SK-N-SH (cell line): Measurements from ENCODE around the gene CEP55. TPM values are rescaled to one million over a fixed set of nuclear protein-coding genes. Genes with fewer than 3 reads are reported as not detected.

ENCODE experiments used
- CTCF ChIA-PET: fragments of 300-600, 350-600 bp; formaldehyde crosslinking; extraction: SDS; loops from one replicate; lab custom pipeline; 2021; lab: Yijun Ruan, JAX
- POLR2A ChIA-PET: fragments of 350-600 bp; sonication (Branson Sonifier 250); formaldehyde crosslinking; extraction: SDS; loops from one replicate; lab custom pipeline; 2020; ENCODE audit warnings: antibody characterized with exemption, inconsistent platforms; lab: Yijun Ruan, JAX
- DNase-seq: peaks from one replicate; pipeline ENCODE4 v3.0.0; 2012
- H2AFZ ChIP-seq: fragments of 200-600 bp; sonication (generic); 2 replicates; pipeline ENCODE4 v1.8.1; 2016; ENCODE audit warnings: antibody characterized with exemption, mild to moderate bottlenecking, low read depth
- H3F3A ChIP-seq: fragments of 200-600 bp; sonication (generic); replicated peaks from 2 replicates; pipeline ENCODE3; 2016; ENCODE audit warnings: antibody characterized with exemption, mild to moderate bottlenecking; ENCODE audit not compliant: insufficient read depth
- H3K27ac ChIP-seq, 2 experiments: fragments of 200-500 bp in 1 of 2; fragments of 200-600 bp in 1 of 2; sonication (Bioruptor generic) in 1 of 2; sonication (generic), shearing (Covaris generic) in 1 of 2; 2 replicates each; pipeline versions ENCODE4 v1.5.1 to v1.6.1; 2014 to 2016; ENCODE audit warnings: low read depth in 2 of 2, inconsistent platforms in 1 of 2, low read length in 1 of 2, mild to moderate bottlenecking in 1 of 2, mixed read lengths in 1 of 2
- H3K27me3 ChIP-seq: fragments of 200-600 bp; sonication (generic), shearing (Covaris generic); 2 replicates; pipeline ENCODE4 v1.6.1; 2016; ENCODE audit warnings: mixed run types; ENCODE audit not compliant: insufficient read depth
- H3K36me3 ChIP-seq, 2 experiments: fragments of 200-500 bp in 1 of 2; fragments of 200-600 bp in 1 of 2; sonication (Bioruptor generic) in 1 of 2; sonication (generic) in 1 of 2; replicated peaks in 1 of 2; 2 replicates each; pipeline versions ENCODE3 to v1.5.1; 2014 to 2016; ENCODE audit warnings: low read length in 1 of 2, mild to moderate bottlenecking in 1 of 2; ENCODE audit not compliant: insufficient read depth in 2 of 2, control insufficient read depth in 1 of 2
- H3K4me1 ChIP-seq, 2 experiments: fragments of 200-500 bp in 1 of 2; fragments of 200-600 bp in 1 of 2; sonication (Bioruptor generic) in 1 of 2; sonication (generic), shearing (Covaris generic) in 1 of 2; 2 replicates each; pipeline versions ENCODE4 v1.5.1 to v1.6.1; 2014 to 2016; ENCODE audit warnings: low read depth in 1 of 2, low read length in 1 of 2, mixed run types in 1 of 2; ENCODE audit not compliant: insufficient read depth in 2 of 2, control insufficient read depth in 1 of 2
- H3K4me2 ChIP-seq: fragments of 200-600 bp; sonication (generic), shearing (Covaris generic); 2 replicates; pipeline ENCODE4 v1.6.1; 2017; ENCODE audit warnings: mixed run types
- H3K4me3 ChIP-seq, 2 experiments: fragments of 200-500 bp in 1 of 2; fragments of 200-600 bp in 1 of 2; sonication (Bioruptor generic) in 1 of 2; sonication (generic), shearing (Covaris generic) in 1 of 2; 2 replicates each; pipeline versions ENCODE4 v1.5.1 to v1.8.1; 2014 to 2016; ENCODE audit warnings: low read depth in 2 of 2, inconsistent platforms in 1 of 2, low read length in 1 of 2, mild to moderate bottlenecking in 1 of 2, mixed read lengths in 1 of 2, moderate library complexity in 1 of 2
- H3K79me2 ChIP-seq: fragments of 200-600 bp; sonication (generic); 2 replicates; pipeline ENCODE4 v1.8.1; 2017; ENCODE audit warnings: mild to moderate bottlenecking; ENCODE audit not compliant: insufficient read depth
- H3K9ac ChIP-seq: fragments of 200-600 bp; sonication (generic); 2 replicates; pipeline ENCODE4 v1.6.1; 2017; ENCODE audit warnings: mixed run types
- H3K9me2 ChIP-seq: fragments of 200-600 bp; sonication (generic); 2 replicates; pipeline ENCODE4 v1.6.1; 2017; ENCODE audit warnings: mixed run types
- H3K9me3 ChIP-seq: fragments of 200-600 bp; sonication (generic); 2 replicates; pipeline ENCODE4 v1.6.1; 2017; ENCODE audit warnings: mixed run types, mild to moderate bottlenecking, moderate library complexity
- H4K20me1 ChIP-seq: fragments of 200-600 bp; sonication (generic); 2 replicates; pipeline ENCODE4 v1.6.1; 2017; ENCODE audit warnings: mild to moderate bottlenecking, mixed run types; ENCODE audit not compliant: insufficient read depth
- CHD2 ChIP-seq: fragments of 150-350 bp; IDR thresholded peaks from 2 replicates; pipeline ENCODE4 v1.6.1; 2018; ENCODE audit warnings: low read length; ENCODE audit not compliant: partially characterized antibody
- EZH2phosphoT487 ChIP-seq: fragments of 200-600 bp; sonication (generic); IDR thresholded peaks from 2 replicates; pipeline ENCODE4 v1.6.1; 2017; ENCODE audit warnings: low read depth, mixed run types, mild to moderate bottlenecking, antibody characterized with exemption, moderate library complexity, borderline replicate concordance
- FOSL2 ChIP-seq: IDR thresholded peaks from 2 replicates; pipeline ENCODE4 v1.4.0; 2012; ENCODE audit warnings: low read depth, mild to moderate bottlenecking, moderate library complexity, borderline replicate concordance
- FOXJ3 ChIP-seq: sonication (generic); formaldehyde crosslinking; IDR thresholded peaks from 2 replicates; pipeline ENCODE4 v1.5.1; 2020; ENCODE audit warnings: mild to moderate bottlenecking, missing genetic modification reagents
- GABPA ChIP-seq: IDR thresholded peaks from 2 replicates; pipeline ENCODE4 v1.4.0; 2012; ENCODE audit warnings: low read depth, mild to moderate bottlenecking
- GATA2 ChIP-seq: sonication (generic); formaldehyde crosslinking; IDR thresholded peaks from 2 replicates; pipeline ENCODE4 v1.5.0; 2020; ENCODE audit warnings: mild to moderate bottlenecking, missing genetic modification reagents
- JUND ChIP-seq: IDR thresholded peaks from 2 replicates; pipeline ENCODE4 v1.4.0; 2012
- NFIC ChIP-seq: IDR thresholded peaks from 2 replicates; pipeline ENCODE4 v1.4.0; 2012; ENCODE audit warnings: borderline replicate concordance
- TAF1 ChIP-seq: IDR thresholded peaks from 2 replicates; pipeline ENCODE4 v1.6.1; 2012; ENCODE audit warnings: low read depth, mild to moderate bottlenecking, low read length, moderate library complexity, borderline replicate concordance
- TEAD4 ChIP-seq: IDR thresholded peaks from 2 replicates; pipeline ENCODE4 v1.4.0; 2012; ENCODE audit warnings: mild to moderate bottlenecking, borderline replicate concordance; ENCODE audit not compliant: insufficient read depth
- WGBS: methylation state at CpG from one replicate; pipeline ENCODE4 v1.1.6; 2017; ENCODE audit warnings: low lambda C conversion rate; 5-methylcytosine and 5-hydroxymethylcytosine counted together
- polyA plus RNA-seq, 3 experiments: library from polyadenylated mRNA; depleted of rRNA; stranded (reverse); fragments of >200 nt; gene quantifications; 2 replicates each; pipeline ENCODE4 v1.2.3, GENCODE V29; 2012
- TF ChIP-seq, protein P1 (sequence below): IDR thresholded peaks from 2 replicates; pipeline ENCODE4; 2012
- TF ChIP-seq, protein P2 (sequence below): fragments of 200-600 bp; sonication (generic); IDR thresholded peaks from 2 replicates; pipeline ENCODE4 v1.6.1; 2017; ENCODE audit warnings: antibody characterized with exemption, mild to moderate bottlenecking, moderate library complexity
- TF ChIP-seq, protein P3 (sequence below): fragments of 150-350 bp; IDR thresholded peaks from 2 replicates; pipeline ENCODE4 v1.6.1; 2016; ENCODE audit warnings: mild to moderate bottlenecking, low read depth, low read length

Gene CEP55
- polyA plus RNA-seq, 1 of the 3 experiments (the other 2 are of a cell fraction), result 9.8 TPM

DNA sequence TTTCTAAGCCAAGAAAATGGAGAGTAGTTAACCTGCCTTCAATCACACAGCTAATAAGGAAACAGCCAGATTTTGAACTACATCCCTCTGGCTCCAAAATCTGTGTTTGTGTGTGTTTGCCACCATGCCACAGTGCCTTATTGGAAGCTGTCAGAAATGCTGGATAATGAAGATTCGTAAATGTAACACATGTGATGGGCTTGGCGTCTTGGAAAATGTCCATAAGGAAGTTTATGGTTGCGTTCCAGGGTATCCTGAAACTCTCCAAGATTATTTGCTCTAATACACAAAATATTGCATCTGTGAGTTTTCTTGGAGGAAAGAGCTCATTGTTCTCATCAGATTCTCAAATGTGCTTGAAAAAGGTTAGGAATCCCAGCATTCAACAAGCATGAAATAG, 36.9 kb upstream of the CEP55 start (continued):
- no peak for TF ChIP-seq FOSL2
- TF ChIP-seq, all 33 proteins: peak for 0

DNA sequence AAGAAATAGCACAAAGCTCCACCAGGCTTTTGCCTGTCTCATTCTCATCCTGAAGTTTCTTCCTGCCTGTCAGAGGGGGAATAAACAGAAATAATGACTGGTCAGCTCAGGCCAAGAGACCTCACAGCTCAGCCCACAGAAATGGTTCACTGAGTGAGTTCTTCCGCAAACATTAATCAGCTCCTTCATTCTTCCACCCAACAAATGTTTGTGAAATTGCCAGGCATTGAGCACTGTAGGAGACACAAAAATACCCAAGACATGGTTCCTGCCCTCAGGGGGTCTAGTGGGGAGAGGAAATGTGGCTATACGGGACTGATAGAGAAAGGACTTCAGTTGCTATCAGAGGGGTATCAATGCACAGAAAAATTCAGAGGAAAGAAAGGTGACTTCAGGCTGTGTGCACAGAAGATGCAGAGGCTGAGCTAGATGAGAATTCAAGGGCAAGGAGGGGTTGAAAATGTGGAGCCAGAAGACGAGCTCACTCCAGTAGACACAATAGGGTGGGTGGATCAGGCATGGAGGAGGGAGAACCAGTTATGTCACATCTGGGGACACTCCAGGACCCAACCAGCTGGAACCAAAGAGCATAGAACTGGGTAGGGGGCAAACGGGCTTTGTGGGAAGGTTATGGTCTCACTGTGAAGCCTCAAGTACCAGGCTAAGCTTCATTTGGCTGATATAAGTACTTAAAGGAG, 35.2 kb upstream of the CEP55 start:
- no peaks in the 10 kb centered on the region for H3K9me2 ChIP-seq
- H3K9ac ChIP-seq, result 0 out of 2 replicates have a peak overlapping the region, but pooled peaks have one; percentile 5
- peaks cover 14 to 67% of the 10 kb centered on the region in 2 experiments; a peak in 3 of 4 replicates for H3K4me1 ChIP-seq
- peak overlapping the region in 1 of 2 experiments; percentile 99; a peak in 2 of 4 replicates for H3K27ac ChIP-seq
- no peaks in the 10 kb centered on the region for H3K9me3 ChIP-seq
- ChIA-PET CTCF (interaction anchor here (0.6 to 2.0 kb wide), 3 partner anchors 19 to 104 kb away, joined by 3 to 11 read pairs (median 3); partner anchors contain the start of gene MYOF), POLR2A (no interaction called here)
- H3K4me3 ChIP-seq, result no peak overlapping the region
- TF ChIP-seq TEAD4 (no peak), FOXJ3 (CRISPR knock-in tag) (no peak)
- TF ChIP-seq, protein P1, sequence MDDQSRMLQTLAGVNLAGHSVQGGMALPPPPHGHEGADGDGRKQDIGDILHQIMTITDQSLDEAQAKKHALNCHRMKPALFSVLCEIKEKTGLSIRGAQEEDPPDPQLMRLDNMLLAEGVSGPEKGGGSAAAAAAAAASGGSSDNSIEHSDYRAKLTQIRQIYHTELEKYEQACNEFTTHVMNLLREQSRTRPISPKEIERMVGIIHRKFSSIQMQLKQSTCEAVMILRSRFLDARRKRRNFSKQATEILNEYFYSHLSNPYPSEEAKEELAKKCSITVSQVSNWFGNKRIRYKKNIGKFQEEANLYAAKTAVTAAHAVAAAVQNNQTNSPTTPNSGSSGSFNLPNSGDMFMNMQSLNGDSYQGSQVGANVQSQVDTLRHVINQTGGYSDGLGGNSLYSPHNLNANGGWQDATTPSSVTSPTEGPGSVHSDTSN, result 0 out of 2 replicates have a peak, but pooled peaks have one; percentile 3
- H3K27me3 ChIP-seq, result no peaks in the 10 kb centered on the region
- WGBS, result 73% methylated on average over 4 of the region's 4 CpGs
- H3K79me2 ChIP-seq, result peaks cover 86% of the 10 kb centered on the region
- H3K36me3 ChIP-seq, result peaks cover 0 to 21% of the 10 kb centered on the region in 2 experiments
- no peak overlapping the region for H2AFZ ChIP-seq
- DNase-seq, result no peak
- H3K4me2 ChIP-seq, result no peak overlapping the region
- H4K20me1 ChIP-seq, result no peaks in the 10 kb centered on the region
- H3F3A ChIP-seq, result peaks cover 76% of the 10 kb centered on the region

DNA sequence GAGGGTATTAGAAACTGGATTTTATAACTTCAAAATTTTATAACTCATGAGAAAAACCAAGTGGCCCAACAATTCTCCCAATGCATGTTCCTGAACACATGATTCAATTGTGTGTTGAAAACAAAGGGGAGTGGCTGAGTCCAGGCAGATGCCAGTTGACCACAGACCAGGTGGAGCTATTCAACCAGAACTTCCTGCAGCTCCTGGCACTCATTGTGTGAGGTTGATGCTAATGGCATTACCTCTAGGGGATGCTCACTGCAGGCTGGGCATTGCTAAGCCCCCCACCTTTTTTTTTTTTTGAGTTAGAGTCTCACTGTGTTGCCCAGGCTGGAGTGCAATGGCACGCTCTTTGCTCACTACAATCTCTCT, 34.6 kb upstream of the CEP55 start:
- 100% methylated on average over 1 of the region's 1 CpG for WGBS
- TF ChIP-seq EZH2phosphoT487 (no peak), NFIC (no peak), FOSL2 (no peak), GABPA (no peak), GATA2 (no peak), FOXJ3 (CRISPR knock-in tag) (no peak), TAF1 (no peak), JUND (no peak), CHD2 (no peak)
- TF ChIP-seq, protein P2, sequence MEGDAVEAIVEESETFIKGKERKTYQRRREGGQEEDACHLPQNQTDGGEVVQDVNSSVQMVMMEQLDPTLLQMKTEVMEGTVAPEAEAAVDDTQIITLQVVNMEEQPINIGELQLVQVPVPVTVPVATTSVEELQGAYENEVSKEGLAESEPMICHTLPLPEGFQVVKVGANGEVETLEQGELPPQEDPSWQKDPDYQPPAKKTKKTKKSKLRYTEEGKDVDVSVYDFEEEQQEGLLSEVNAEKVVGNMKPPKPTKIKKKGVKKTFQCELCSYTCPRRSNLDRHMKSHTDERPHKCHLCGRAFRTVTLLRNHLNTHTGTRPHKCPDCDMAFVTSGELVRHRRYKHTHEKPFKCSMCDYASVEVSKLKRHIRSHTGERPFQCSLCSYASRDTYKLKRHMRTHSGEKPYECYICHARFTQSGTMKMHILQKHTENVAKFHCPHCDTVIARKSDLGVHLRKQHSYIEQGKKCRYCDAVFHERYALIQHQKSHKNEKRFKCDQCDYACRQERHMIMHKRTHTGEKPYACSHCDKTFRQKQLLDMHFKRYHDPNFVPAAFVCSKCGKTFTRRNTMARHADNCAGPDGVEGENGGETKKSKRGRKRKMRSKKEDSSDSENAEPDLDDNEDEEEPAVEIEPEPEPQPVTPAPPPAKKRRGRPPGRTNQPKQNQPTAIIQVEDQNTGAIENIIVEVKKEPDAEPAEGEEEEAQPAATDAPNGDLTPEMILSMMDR, result no peak
- TF ChIP-seq, protein P3, sequence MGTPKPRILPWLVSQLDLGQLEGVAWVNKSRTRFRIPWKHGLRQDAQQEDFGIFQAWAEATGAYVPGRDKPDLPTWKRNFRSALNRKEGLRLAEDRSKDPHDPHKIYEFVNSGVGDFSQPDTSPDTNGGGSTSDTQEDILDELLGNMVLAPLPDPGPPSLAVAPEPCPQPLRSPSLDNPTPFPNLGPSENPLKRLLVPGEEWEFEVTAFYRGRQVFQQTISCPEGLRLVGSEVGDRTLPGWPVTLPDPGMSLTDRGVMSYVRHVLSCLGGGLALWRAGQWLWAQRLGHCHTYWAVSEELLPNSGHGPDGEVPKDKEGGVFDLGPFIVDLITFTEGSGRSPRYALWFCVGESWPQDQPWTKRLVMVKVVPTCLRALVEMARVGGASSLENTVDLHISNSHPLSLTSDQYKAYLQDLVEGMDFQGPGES, result no peak
- H3K9me3 ChIP-seq, result no peaks in the 10 kb centered on the region
- DNase-seq, result no peak
- no peaks in the 10 kb centered on the region for H3K9me2 ChIP-seq
- H3K9ac ChIP-seq, result peak overlapping the region; percentile 5; the same call in 1 of the 2 replicates
- H3K4me2 ChIP-seq, result peak overlapping the region; percentile 37; the same call in 1 of the 2 replicates
- peaks cover 77% of the 10 kb centered on the region for H3F3A ChIP-seq
- no peak overlapping the region for H2AFZ ChIP-seq
- peaks cover 84% of the 10 kb centered on the region for H3K79me2 ChIP-seq
- H3K4me1 ChIP-seq, result peaks cover 14 to 67% of the 10 kb centered on the region in 2 experiments; a peak in 3 of 4 replicates
- peaks cover 0 to 15% of the 10 kb centered on the region in 2 experiments for H3K36me3 ChIP-seq
- H3K4me3 ChIP-seq, result no peak overlapping the region
- no peaks in the 10 kb centered on the region for H4K20me1 ChIP-seq
- ChIA-PET POLR2A (no interaction called here), CTCF (interaction anchor here (2.0 to 2.8 kb wide), 2 partner anchors 20 to 85 kb away, joined by 11 to 15 read pairs; partner anchors contain the start of gene MYOF)
- peak overlapping the region in 1 of 2 experiments; percentile 99; a peak in 2 of 4 replicates for H3K27ac ChIP-seq
- no peaks in the 10 kb centered on the region for H3K27me3 ChIP-seq
